ENCODE results near the gene RALGAPA2.

DNA sequence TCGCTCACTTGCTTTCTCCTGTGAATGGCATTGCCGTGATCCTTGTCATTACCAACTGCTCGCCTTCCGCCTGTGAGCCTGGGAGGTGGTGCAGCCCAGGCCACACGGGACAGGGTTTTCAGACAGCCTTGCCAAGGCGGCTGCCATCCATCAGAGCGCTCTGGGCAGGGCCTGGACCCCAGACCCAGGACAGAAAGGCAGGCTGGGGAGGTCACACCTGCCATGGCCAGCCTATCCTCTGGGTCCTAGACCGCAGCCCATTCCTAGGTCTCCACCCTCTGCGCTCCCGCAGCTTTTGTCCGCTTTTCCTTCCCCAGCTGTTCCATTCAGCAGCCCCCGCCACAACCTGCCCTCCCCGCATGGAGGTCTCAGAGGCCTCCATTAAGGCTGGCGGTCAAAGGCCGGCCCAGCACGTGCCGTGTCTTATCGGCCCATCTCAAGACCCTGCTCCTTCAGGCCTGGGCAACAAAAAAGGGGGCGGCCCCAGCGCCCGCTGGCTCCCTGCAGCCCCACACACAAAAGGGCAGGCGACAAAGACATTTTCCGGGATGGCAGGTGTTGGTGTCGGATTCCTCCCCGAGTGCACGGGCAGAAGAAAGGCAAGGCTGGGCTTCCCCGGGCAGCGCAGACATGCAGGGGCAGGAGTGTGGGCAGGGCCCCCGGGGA is 316.4 kb downstream of the RALGAPA2 start:
- TF ChIP-seq, protein P1, sequence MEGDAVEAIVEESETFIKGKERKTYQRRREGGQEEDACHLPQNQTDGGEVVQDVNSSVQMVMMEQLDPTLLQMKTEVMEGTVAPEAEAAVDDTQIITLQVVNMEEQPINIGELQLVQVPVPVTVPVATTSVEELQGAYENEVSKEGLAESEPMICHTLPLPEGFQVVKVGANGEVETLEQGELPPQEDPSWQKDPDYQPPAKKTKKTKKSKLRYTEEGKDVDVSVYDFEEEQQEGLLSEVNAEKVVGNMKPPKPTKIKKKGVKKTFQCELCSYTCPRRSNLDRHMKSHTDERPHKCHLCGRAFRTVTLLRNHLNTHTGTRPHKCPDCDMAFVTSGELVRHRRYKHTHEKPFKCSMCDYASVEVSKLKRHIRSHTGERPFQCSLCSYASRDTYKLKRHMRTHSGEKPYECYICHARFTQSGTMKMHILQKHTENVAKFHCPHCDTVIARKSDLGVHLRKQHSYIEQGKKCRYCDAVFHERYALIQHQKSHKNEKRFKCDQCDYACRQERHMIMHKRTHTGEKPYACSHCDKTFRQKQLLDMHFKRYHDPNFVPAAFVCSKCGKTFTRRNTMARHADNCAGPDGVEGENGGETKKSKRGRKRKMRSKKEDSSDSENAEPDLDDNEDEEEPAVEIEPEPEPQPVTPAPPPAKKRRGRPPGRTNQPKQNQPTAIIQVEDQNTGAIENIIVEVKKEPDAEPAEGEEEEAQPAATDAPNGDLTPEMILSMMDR (IDR thresholded peaks at IDR 0.05; ENCODE audit: extremely low read depth in 1 of 2, insufficient read depth in 1 of 2, low read depth in 1 of 2, low read length in 2 of 2), result no peak
- TF ChIP-seq POLR2A (IDR thresholded peaks at IDR 0.05; ENCODE audit: low read depth, low read length) (no peak), POLR2AphosphoS5 (IDR thresholded peaks at IDR 0.05; ENCODE audit: insufficient read depth, low read depth, low read length) (no peak), GATA2 (IDR thresholded peaks at IDR 0.05; ENCODE audit: insufficient read depth, insufficient read length, low read depth, low read length) (no peak), EZH2 (IDR thresholded peaks at IDR 0.05; ENCODE audit: borderline replicate concordance, low read depth, low read length, severe bottlenecking) (no peak), MYC (IDR thresholded peaks at IDR 0.05; ENCODE audit: low read depth, low read length) (no peak)
- TF ChIP-seq, protein P2, sequence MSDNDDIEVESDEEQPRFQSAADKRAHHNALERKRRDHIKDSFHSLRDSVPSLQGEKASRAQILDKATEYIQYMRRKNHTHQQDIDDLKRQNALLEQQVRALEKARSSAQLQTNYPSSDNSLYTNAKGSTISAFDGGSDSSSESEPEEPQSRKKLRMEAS (IDR thresholded peaks at IDR 0.05; ENCODE audit: insufficient read depth, insufficient read length), result no peak

All from endothelial cell of umbilical vein (primary cell).